BJ (cell line): ENCODE measurements around the gene BMP10. TPM values are rescaled to one million over a fixed set of nuclear protein-coding genes. Genes with fewer than 3 reads are reported as not detected.

Experiments
- CTCF ChIA-PET: fragments of 350-600 bp; formaldehyde crosslinking; extraction: SDS; loops from one replicate; lab custom pipeline; 2021; ENCODE audit warnings: antibody characterized with exemption, inconsistent platforms; lab: Yijun Ruan, JAX
- POLR2A ChIA-PET: fragments of 300-600 bp; sonication (Branson Sonifier 250); formaldehyde crosslinking; extraction: SDS; loops from one replicate; lab custom pipeline; 2021; ENCODE audit warnings: antibody characterized with exemption; lab: Charles Lee
- DNase-seq: peaks from one replicate; pipeline ENCODE4 v3.0.0-alpha.2; 2011; ENCODE audit warnings: low read depth
- H3K27me3 ChIP-seq: 2 replicates; pipeline ENCODE4 v1.6.0; 2011; ENCODE audit warnings: low read length; ENCODE audit not compliant: control insufficient read depth, insufficient read depth
- H3K36me3 ChIP-seq: 2 replicates; pipeline ENCODE4 v1.5.1; 2011; ENCODE audit warnings: low read length; ENCODE audit not compliant: control insufficient read depth, insufficient read depth
- H3K4me3 ChIP-seq: 2 replicates; pipeline ENCODE4 v1.5.1; 2011; ENCODE audit warnings: low read depth, mild to moderate bottlenecking, control low read depth, low read length
- CTCF ChIP-seq: IDR thresholded peaks from 2 replicates; pipeline ENCODE4 v1.5.1; 2011; ENCODE audit warnings: low read depth, mild to moderate bottlenecking, control low read depth, inconsistent platforms, low read length, moderate library complexity; ENCODE audit not compliant: insufficient read depth
- polyA plus RNA-seq: library from polyadenylated mRNA; depleted of rRNA; stranded (reverse); fragments of >200 nt; gene quantifications from 2 replicates; pipeline ENCODE4 v1.2.3, GENCODE V29; 2011

The BMP10 gene
- polyA plus RNA-seq, 1 experiment = not detected

- POLR2A ChIA-PET = no interaction called here
- DNase-seq = no peak
- H3K4me3 ChIP-seq = no peak overlapping the region
- CTCF ChIA-PET = interaction anchor here (1.5 kb wide), 1 partner anchor 58 kb away, joined by 3 read pairs; no protein-coding TSS in a partner anchor
- peaks cover 8% of the 10 kb centered on the region for H3K27me3 ChIP-seq
- TF ChIP-seq CTCF = no peak
- no peaks in the 10 kb centered on the region for H3K36me3 ChIP-seq
Observed at GRCh38 chr2:68885811-68886075, 14.5 kb upstream of the BMP10 start.

GRCh38 chr2:68885074-68885810, 14.0 kb upstream of the BMP10 start:
- no peak for TF ChIP-seq CTCF
- CTCF ChIA-PET = interaction anchor here (0.9 to 1.5 kb wide), 3 partner anchors 25 to 134 kb away, joined by 3 to 5 read pairs (median 3); no protein-coding TSS in a partner anchor
- H3K36me3 ChIP-seq = no peaks in the 10 kb centered on the region

GRCh38 chr2:68880213-68880612, 9.0 kb upstream of the BMP10 start:
- ChIA-PET POLR2A (no interaction called here), CTCF (interaction anchor here (0.6 to 1.2 kb wide), 4 partner anchors 8 to 255 kb away, joined by 3 to 4 read pairs (median 4); partner anchors contain the start of gene BMP10)
- H3K36me3 ChIP-seq = no peaks in the 10 kb centered on the region
- no peak overlapping the region for H3K4me3 ChIP-seq
- TF ChIP-seq CTCF = no peak
- H3K27me3 ChIP-seq = peaks cover 8% of the 10 kb centered on the region
- no peak for DNase-seq

More at GRCh38 chr2:68885074-68885810, 14.0 kb upstream of the BMP10 start:
- DNase-seq = no peak
- Histone ChIP-seq H3K4me3 (no peak overlapping the region), H3K27me3 (peaks cover 8% of the 10 kb centered on the region)
- POLR2A ChIA-PET = no interaction called here

GRCh38 chr2:68879296-68879695, 8.1 kb upstream of the BMP10 start:
- TF ChIP-seq CTCF = no peak
- DNase-seq = no peak
- POLR2A ChIA-PET = no interaction called here

GRCh38 chr2:68878753-68879152, 7.6 kb upstream of the BMP10 start:
- no peak overlapping the region for H3K4me3 ChIP-seq
- peaks cover 8% of the 10 kb centered on the region for H3K27me3 ChIP-seq
- no peak for DNase-seq
- ChIA-PET POLR2A (no interaction called here), CTCF (interaction anchor here (1.3 to 1.4 kb wide), 2 partner anchors 47 to 170 kb away, joined by 4 read pairs; no protein-coding TSS in a partner anchor)
- H3K36me3 ChIP-seq = no peaks in the 10 kb centered on the region
- no peak for TF ChIP-seq CTCF

More at GRCh38 chr2:68879296-68879695, 8.1 kb upstream of the BMP10 start:
- CTCF ChIA-PET = interaction anchor here (1.3 to 1.4 kb wide), 2 partner anchors 46 to 170 kb away, joined by 4 read pairs; no protein-coding TSS in a partner anchor
- Histone ChIP-seq H3K4me3 (no peak overlapping the region), H3K27me3 (peaks cover 8% of the 10 kb centered on the region), H3K36me3 (no peaks in the 10 kb centered on the region)
